ENCODE measurements around the gene KLHL35.
A peak's percentile ranks its signal among the peaks of the same experiment; 100 is the strongest.
"Not testable (repeated sequence)": the region's sequence is repeated elsewhere in the genome, so short reads cannot be mapped to it uniquely, and the experiment has no call there.

Gene KLHL35

GRCh38 chr11:75394085-75394840, 38.7 kb downstream of the KLHL35 start:
- DNase-seq (ENCODE audit: low read depth in 3 of 3) = no peak

GRCh38 chr11:75389925-75390324, 43.1 kb downstream of the KLHL35 start:
- DNase-seq (ENCODE audit: low read depth in 3 of 3) = no peak

- DNase-seq (ENCODE audit: low read depth in 3 of 3) = no peak
Observed at GRCh38 chr11:75389276-75389605, 43.8 kb downstream of the KLHL35 start.

- DNase-seq (ENCODE audit: low read depth in 3 of 3) = peak; percentile 38 to 60 (median 55)
Observed at GRCh38 chr11:75388386-75389275, 44.4 kb downstream of the KLHL35 start.

DNA sequence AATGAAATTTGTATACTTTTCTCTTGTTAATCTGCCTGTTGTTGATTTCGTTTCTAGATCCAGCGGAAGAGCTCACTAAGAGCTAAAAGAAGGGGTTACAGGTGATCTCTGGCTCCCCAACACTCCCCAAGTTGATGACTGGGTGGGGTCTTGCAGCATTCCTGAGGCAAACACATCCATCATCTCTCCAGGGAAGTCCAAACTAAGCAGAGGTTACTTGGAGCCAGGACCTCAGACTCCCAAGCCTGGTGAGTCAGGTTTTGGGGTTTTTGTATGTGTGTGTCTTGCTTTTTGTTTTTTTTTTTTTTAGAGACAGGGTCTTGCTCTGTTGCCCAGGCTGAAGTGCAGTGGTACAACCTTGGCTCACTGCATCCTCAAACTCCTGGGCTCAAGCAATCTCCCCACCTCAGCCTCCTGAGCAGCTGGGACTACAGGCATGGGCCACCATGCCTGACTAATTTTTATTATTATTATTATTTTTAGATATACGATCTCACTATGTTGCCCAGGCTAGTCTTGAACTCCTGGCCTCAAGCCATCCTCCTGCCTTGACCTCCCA, 45.2 kb downstream of the KLHL35 start:
- DNase-seq (ENCODE audit: low read depth in 3 of 3) = no peak

- no peak for DNase-seq (ENCODE audit: low read depth in 3 of 3)
Observed at GRCh38 chr11:75386942-75387630, 45.9 kb downstream of the KLHL35 start.

DNA sequence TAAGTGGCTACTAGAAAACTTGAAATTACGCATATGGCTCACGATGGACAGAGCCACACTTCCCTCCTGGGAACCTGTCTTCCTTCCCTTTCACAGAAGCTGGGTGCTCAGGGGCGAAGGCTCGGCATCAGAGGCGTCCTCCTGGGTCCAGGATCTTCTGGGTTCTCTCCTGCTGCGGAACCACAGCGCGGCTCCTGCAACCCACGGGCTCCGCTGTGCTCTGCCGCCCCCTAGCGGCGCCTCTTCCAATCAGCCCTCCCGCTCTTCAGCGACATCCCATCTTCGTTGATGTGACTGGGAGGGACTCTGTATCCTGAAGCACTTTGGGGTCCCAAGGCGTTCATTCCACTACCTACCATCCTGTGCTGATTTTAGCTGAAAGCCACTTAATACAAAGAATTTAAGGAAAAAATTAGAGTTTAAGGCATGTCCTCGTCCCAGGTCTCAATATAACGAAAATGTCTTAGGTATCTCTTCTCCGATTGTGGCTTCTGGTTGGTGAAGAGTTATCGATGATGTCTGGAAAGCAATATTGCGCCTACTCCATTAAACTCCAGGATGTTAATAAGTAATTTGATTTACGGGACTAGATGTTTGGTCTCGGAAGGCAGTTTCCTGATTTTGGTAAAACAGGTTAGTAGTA, 48.4 kb downstream of the KLHL35 start:
- DNase-seq (ENCODE audit: low read depth in 3 of 3) = peak; percentile 50 to 69 (median 56)

- no peak for DNase-seq (ENCODE audit: low read depth in 3 of 3)
Observed at GRCh38 chr11:75383246-75383645, 49.8 kb downstream of the KLHL35 start.

- DNase-seq (ENCODE audit: low read depth in 3 of 3) = no peak
Observed at GRCh38 chr11:75380716-75381420, 52.1 kb downstream of the KLHL35 start.

GRCh38 chr11:75380245-75380644, 52.8 kb downstream of the KLHL35 start:
- DNase-seq (ENCODE audit: low read depth in 3 of 3) = no peak

- not testable (repeated sequence) for DNase-seq (ENCODE audit: low read depth in 3 of 3)
Observed at GRCh38 chr11:75378776-75379175, 54.2 kb downstream of the KLHL35 start.

GRCh38 chr11:75376175-75376574, 56.8 kb downstream of the KLHL35 start:
- DNase-seq (ENCODE audit: low read depth in 3 of 3) = no peak

GRCh38 chr11:75375626-75376025, 57.4 kb downstream of the KLHL35 start:
- DNase-seq (ENCODE audit: low read depth in 3 of 3) = no peak

GRCh38 chr11:75374646-75375045, 58.4 kb downstream of the KLHL35 start:
- no peak for DNase-seq (ENCODE audit: low read depth in 3 of 3)

DNA sequence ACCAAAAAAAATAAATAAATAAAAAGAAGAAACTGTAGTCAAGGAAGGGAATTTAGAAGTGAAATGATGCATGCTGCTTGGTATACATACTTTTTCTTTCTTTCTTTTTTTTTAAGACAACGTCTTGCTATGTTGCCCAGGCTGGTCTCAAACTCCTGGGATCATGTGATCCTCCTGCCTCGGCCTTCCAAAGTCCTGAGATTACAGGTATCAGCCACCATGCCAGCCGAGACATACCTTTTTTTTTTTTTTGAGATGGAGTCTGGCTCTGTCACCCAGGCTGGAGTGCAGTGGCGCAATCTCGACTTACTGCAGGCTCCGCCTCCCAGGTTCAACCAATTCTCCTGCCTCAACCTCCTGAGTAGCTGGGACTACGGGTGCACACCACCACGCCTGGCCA, 59.8 kb downstream of the KLHL35 start:
- no peak for DNase-seq (ENCODE audit: low read depth in 3 of 3)

Data from stimulated activated CD4-positive, alpha-beta T cell treated with anti-CD3 and anti-CD28 coated beads, TNF-alpha, amount 100 ng/mL, for 24 hours (primary cell).